K562 (cell line): ENCODE data around the gene PYCR2. TPM values are rescaled to one million over a fixed set of nuclear protein-coding genes. Genes with fewer than 3 reads are reported as not detected.

Source experiments
- CBX5 ChIP-seq: IDR thresholded peaks from 2 replicates; pipeline ENCODE4 v1.6.1; 2014; ENCODE audit warnings: low read depth, borderline replicate concordance
- EGR1 ChIP-seq: fragments of 450-650 bp; conservative IDR thresholded peaks from 2 replicates; pipeline ENCODE4 v1.6.1; 2017; ENCODE audit warnings: mild to moderate bottlenecking
- ELF1 ChIP-seq: fragments of 200-800 bp; sonication (Bioruptor generic); IDR thresholded peaks from 2 replicates; pipeline ENCODE4 v1.6.1; 2016; ENCODE audit warnings: missing genetic modification characterization, missing compliant biosample characterization
- EP400 ChIP-seq: fragments of 450-650 bp; IDR thresholded peaks from 2 replicates; pipeline ENCODE4 v1.6.1; 2017; ENCODE audit warnings: antibody characterized with exemption, mild to moderate bottlenecking, moderate library complexity
- ESRRA ChIP-seq: fragments of 450-650 bp; IDR thresholded peaks from 2 replicates; pipeline ENCODE4 v1.6.1; 2014; ENCODE audit warnings: low read depth, mild to moderate bottlenecking, moderate library complexity, borderline replicate concordance
- ETV1 ChIP-seq: fragments of 450-650 bp; conservative IDR thresholded peaks from 2 replicates; pipeline ENCODE4 v1.6.1; 2016; ENCODE audit warnings: missing genetic modification characterization, control low read depth, low read depth, missing compliant biosample characterization
- MAFK ChIP-seq: IDR thresholded peaks from 2 replicates; pipeline ENCODE4 v1.6.1; 2011; ENCODE audit warnings: low read length, improper control_type of control experiment
- MXI1 ChIP-seq: IDR thresholded peaks from 2 replicates; pipeline ENCODE4 v1.6.1; 2011; ENCODE audit warnings: low read depth, mild to moderate bottlenecking, improper control_type of control experiment, low read length
- MYNN ChIP-seq, 2 experiments: sonication (generic); formaldehyde crosslinking in 1 of 2; IDR thresholded peaks; 2 replicates each; pipeline versions ENCODE4 v1.5.0 to v1.6.1; 2016 to 2020; ENCODE audit warnings: antibody characterized with exemption in 1 of 2, missing genetic modification reagents in 1 of 2
- POLR3G ChIP-seq: IDR thresholded peaks from 2 replicates; pipeline ENCODE4 v1.6.1; 2011; ENCODE audit not compliant: insufficient read length, insufficient replicate concordance; ENCODE audit errors: extremely low read depth
- PTBP1 ChIP-seq: fragments of 200-400 bp; formaldehyde crosslinking; IDR thresholded peaks from 2 replicates; pipeline ENCODE4 v1.6.1; 2017; ENCODE audit warnings: low read depth, low read length
- RBM15 ChIP-seq: fragments of 200-400 bp; formaldehyde crosslinking; IDR thresholded peaks from 2 replicates; pipeline ENCODE4 v1.6.1; 2018; ENCODE audit warnings: mild to moderate bottlenecking, low read length, moderate library complexity; ENCODE audit not compliant: insufficient read depth
- TCF7 ChIP-seq: sonication (generic); IDR thresholded peaks from 2 replicates; pipeline ENCODE4 v1.6.1; 2016; ENCODE audit warnings: antibody characterized with exemption, borderline replicate concordance
- ZNF143 ChIP-seq: sonication (generic); formaldehyde crosslinking; IDR thresholded peaks from 2 replicates; pipeline ENCODE4 v1.9.0; 2022; ENCODE audit warnings: mild to moderate bottlenecking, missing genetic modification reagents
- ZNF175 ChIP-seq: fragments of 200-800 bp; sonication (Bioruptor generic); IDR thresholded peaks from 2 replicates; pipeline ENCODE4 v1.6.1; 2016; ENCODE audit warnings: low read depth, mild to moderate bottlenecking, missing genetic modification characterization, missing compliant biosample characterization
- ZNF282 ChIP-seq: sonication (generic); formaldehyde crosslinking; IDR thresholded peaks from 2 replicates; pipeline ENCODE4 v1.8.1; 2023; ENCODE audit warnings: missing genetic modification reagents
- ZNF644 ChIP-seq: fragments of 200-800 bp; sonication (Bioruptor generic); IDR thresholded peaks from 2 replicates; pipeline ENCODE4 v1.6.1; 2016; ENCODE audit warnings: low read depth, missing genetic modification characterization, missing compliant biosample characterization
- polyA plus RNA-seq, 8 experiments: library from polyadenylated mRNA; depleted of rRNA in 4 of 8; stranded (reverse) in 5 of 8; unstranded in 3 of 8; fragments of >200 nt; fragmentation: Nextera tagmentation in 2 of 8; fragmentation: Illumina TruSeq in 1 of 8; extraction: Ambion mirVana in 2 of 8; extraction: Trizol in 1 of 8; gene quantifications; 2 replicates each; pipeline versions ENCODE4 v1.2.1 to v1.2.3, GENCODE V29; 2011 to 2014; ENCODE audit warnings: inconsistent platforms in 1 of 8, missing spikeins in 1 of 8
- total RNA-seq, 7 experiments: library from RNA; depleted of rRNA in 6 of 7; stranded (reverse); fragments of >200 nt in 6 of 7; fragmentation: Illumina TruSeq in 2 of 7; extraction: Trizol in 2 of 7; gene quantifications; 2 replicates each; pipeline versions ENCODE4 v1.2.1 to v1.2.3, GENCODE V29; 2011 to 2021; ENCODE audit warnings: low replicate concordance in 1 of 7
- TF ChIP-seq, protein P1 (sequence below): IDR thresholded peaks from 2 replicates; pipeline ENCODE4 v1.6.1; 2012; ENCODE audit warnings: low read depth, low read length, improper control_type of control experiment, borderline replicate concordance
- TF ChIP-seq, protein P2 (sequence below), 2 experiments: IDR thresholded peaks in 1 of 2; conservative IDR thresholded peaks in 1 of 2; 2 replicates each; pipeline ENCODE4 v1.6.1; 2016; ENCODE audit warnings: low read depth in 2 of 2, mild to moderate bottlenecking in 1 of 2, missing compliant biosample characterization in 1 of 2, missing genetic modification characterization in 1 of 2, moderate library complexity in 1 of 2
- TF ChIP-seq, protein P3 (sequence below): fragments of 250-450 bp; sonication (Bioruptor Pico); IDR thresholded peaks from 2 replicates; pipeline ENCODE4 v1.4.0; 2020; ENCODE audit warnings: mild to moderate bottlenecking

Gene PYCR2
- total and polyA plus RNA-seq, 9 of the 15 experiments (the other 6 are each of a cell fraction or from before 2014, with no cell fraction given): 5.5 to 219 (median 127) TPM

DNA sequence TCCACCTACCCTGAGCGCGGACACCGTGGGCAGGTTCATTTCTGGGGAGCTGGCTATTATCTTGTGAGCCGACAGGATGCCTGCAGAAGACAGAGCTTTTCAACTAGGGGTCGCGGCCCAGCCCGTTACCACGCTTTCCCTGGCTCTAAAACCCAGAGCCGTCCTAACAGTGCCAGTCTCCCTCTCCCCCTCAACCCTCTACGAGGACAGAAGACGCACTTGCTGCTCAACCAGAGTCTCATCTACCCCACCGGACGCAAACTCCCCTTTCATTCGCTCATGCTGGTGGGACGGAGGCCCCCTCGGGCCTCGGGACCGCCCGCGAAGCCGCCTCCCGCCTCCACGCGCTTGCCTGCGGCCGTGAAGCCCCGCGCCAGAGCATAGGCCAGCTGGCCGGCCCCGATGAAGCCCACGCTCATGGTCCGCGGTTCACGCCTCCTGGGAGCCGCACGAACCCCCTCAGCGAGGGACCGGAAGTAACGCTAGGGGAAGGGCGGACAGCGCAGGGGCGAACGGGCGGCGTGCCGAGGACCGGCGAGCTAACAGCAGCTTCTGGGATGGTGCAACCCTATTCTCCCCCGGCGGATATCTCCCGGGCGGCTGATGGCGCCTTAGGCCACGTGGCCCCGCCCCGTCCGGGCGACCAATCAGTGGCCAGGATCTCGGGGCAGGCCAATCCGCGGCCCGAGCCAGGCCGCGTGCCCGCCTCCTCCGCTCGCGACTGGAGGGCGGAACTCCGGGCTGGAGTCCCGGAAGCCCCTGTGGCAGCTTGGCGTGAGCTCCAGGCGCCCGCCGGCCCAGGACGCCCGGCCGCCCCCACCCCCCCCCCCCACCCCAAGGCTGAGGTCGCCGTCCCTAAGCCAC lies at the start of gene PYCR2 (continued):
- TF ChIP-seq, protein P1, sequence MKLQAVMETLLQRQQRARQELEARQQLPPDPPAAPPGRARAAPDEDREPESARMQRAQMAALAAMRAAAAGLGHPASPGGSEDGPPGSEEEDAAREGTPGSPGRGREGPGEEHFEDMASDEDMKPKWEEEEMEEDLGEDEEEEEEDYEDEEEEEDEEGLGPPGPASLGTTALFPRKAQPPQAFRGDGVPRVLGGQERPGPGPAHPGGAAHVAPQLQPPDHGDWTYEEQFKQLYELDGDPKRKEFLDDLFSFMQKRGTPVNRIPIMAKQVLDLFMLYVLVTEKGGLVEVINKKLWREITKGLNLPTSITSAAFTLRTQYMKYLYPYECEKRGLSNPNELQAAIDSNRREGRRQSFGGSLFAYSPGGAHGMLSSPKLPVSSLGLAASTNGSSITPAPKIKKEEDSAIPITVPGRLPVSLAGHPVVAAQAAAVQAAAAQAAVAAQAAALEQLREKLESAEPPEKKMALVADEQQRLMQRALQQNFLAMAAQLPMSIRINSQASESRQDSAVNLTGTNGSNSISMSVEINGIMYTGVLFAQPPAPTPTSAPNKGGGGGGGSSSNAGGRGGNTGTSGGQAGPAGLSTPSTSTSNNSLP: no peak
- TF ChIP-seq MXI1 (peak; percentile 89), ZNF282 (no peak), ESRRA (peak; percentile 57; the same call in 1 of the 2 replicates), ELF1 (tag) (peak; percentile 91), ZNF175 (CRISPR knock-in tag) (no peak), CBX5 (no peak), EP400 (peak; percentile 97), RBM15 (no peak), PTBP1 (no peak), ZNF644 (tag) (no peak), MYNN (IDR thresholded peaks at IDR 0.05) (no peak), MYNN (CRISPR knock-in tag; IDR thresholded peaks at IDR 0.05) (no peak), POLR3G (no peak), ETV1 (peak; percentile 94), ZNF143 (CRISPR knock-in tag) (0 out of 2 replicates have a peak, but pooled peaks have one; percentile 4), EGR1 (peak; percentile 62), TCF7 (0 out of 2 replicates have a peak, but pooled peaks have one; percentile 49), MAFK (0 out of 2 replicates have a peak, but pooled peaks have one; percentile 3)
- TF ChIP-seq, protein P2, sequence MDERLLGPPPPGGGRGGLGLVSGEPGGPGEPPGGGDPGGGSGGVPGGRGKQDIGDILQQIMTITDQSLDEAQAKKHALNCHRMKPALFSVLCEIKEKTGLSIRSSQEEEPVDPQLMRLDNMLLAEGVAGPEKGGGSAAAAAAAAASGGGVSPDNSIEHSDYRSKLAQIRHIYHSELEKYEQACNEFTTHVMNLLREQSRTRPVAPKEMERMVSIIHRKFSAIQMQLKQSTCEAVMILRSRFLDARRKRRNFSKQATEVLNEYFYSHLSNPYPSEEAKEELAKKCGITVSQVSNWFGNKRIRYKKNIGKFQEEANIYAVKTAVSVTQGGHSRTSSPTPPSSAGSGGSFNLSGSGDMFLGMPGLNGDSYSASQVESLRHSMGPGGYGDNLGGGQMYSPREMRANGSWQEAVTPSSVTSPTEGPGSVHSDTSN (CRISPR knock-in tag; IDR thresholded peaks at IDR 0.05; ENCODE audit: low read depth): no peak
- TF ChIP-seq, protein P2 (tag; conservative IDR thresholded peaks at IDR 0.05; ENCODE audit: low read depth): no peak
- TF ChIP-seq, protein P3, sequence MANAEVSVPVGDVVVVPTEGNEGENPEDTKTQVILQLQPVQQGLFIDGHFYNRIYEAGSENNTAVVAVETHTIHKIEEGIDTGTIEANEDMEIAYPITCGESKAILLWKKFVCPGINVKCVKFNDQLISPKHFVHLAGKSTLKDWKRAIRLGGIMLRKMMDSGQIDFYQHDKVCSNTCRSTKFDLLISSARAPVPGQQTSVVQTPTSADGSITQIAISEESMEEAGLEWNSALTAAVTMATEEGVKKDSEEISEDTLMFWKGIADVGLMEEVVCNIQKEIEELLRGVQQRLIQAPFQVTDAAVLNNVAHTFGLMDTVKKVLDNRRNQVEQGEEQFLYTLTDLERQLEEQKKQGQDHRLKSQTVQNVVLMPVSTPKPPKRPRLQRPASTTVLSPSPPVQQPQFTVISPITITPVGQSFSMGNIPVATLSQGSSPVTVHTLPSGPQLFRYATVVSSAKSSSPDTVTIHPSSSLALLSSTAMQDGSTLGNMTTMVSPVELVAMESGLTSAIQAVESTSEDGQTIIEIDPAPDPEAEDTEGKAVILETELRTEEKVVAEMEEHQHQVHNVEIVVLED (CRISPR knock-in tag): peak; percentile 68
